ENCODE measurements around the gene RETN.

DNA sequence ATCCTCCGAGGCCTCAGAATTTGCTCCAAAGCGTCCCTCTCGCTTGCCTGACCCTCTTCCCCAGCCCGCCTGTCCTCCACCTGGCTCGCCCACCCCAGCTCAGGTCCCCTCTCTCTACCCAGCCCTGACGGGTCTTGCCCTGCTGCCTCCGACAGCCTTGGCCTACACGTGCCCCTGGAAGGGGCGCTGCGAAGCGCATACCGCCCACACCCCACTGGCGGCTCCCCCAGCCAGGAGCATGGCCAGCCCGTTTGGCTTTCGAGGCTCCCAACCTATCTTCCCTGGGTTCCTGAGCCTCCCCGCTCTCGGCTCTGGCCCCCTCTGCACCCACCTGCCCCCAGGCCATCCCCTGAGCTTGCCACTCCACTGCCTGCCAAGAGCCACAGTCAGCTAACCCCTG is 44.0 kb upstream of the RETN start:
- TF ChIP-seq, protein P1, sequence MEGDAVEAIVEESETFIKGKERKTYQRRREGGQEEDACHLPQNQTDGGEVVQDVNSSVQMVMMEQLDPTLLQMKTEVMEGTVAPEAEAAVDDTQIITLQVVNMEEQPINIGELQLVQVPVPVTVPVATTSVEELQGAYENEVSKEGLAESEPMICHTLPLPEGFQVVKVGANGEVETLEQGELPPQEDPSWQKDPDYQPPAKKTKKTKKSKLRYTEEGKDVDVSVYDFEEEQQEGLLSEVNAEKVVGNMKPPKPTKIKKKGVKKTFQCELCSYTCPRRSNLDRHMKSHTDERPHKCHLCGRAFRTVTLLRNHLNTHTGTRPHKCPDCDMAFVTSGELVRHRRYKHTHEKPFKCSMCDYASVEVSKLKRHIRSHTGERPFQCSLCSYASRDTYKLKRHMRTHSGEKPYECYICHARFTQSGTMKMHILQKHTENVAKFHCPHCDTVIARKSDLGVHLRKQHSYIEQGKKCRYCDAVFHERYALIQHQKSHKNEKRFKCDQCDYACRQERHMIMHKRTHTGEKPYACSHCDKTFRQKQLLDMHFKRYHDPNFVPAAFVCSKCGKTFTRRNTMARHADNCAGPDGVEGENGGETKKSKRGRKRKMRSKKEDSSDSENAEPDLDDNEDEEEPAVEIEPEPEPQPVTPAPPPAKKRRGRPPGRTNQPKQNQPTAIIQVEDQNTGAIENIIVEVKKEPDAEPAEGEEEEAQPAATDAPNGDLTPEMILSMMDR (IDR thresholded peaks at IDR 0.05; ENCODE audit: low read depth, low read length, poor library complexity, severe bottlenecking), result no peak
- TF ChIP-seq EZH2phosphoT487 (IDR thresholded peaks at IDR 0.05; ENCODE audit: borderline replicate concordance, low read length), result no peak
